Measurements from ENCODE around the gene LGALS9.

DNA sequence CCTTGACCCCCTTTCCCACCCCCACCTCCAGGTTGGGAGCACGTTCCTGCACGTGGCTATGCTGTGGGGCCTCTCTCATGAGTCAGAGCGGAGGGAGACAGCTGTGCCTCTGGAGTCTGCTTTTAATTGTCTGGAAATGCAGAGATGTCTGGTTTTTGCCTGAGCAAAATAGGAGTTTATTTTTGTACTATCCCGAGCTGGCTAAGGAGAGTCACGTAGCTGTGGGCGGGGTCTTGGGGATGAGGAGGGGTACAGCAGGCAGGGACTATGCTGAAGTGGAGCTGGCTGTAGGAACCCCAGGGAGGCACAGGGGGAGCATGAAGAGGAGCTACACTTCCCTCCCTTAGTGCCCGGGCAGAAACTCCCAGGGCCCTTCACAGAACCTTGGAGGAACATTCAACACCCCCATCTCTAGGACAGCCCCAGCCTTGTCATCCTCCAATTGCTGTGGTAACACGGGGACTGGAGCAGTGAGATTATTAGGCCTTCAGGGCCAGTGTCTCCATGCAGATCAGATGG is 44.7 kb upstream of the LGALS9 start:
- TF ChIP-seq, protein P1, sequence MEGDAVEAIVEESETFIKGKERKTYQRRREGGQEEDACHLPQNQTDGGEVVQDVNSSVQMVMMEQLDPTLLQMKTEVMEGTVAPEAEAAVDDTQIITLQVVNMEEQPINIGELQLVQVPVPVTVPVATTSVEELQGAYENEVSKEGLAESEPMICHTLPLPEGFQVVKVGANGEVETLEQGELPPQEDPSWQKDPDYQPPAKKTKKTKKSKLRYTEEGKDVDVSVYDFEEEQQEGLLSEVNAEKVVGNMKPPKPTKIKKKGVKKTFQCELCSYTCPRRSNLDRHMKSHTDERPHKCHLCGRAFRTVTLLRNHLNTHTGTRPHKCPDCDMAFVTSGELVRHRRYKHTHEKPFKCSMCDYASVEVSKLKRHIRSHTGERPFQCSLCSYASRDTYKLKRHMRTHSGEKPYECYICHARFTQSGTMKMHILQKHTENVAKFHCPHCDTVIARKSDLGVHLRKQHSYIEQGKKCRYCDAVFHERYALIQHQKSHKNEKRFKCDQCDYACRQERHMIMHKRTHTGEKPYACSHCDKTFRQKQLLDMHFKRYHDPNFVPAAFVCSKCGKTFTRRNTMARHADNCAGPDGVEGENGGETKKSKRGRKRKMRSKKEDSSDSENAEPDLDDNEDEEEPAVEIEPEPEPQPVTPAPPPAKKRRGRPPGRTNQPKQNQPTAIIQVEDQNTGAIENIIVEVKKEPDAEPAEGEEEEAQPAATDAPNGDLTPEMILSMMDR (IDR thresholded peaks at IDR 0.05; ENCODE audit: low read depth, low read length), result no peak
- no peak for TF ChIP-seq EZH2phosphoT487 (IDR thresholded peaks at IDR 0.05; ENCODE audit: low read depth)
